GM21447 (cell line): Measurements from ENCODE around the gene ASCL2.

ENCODE experiments used
- ATAC-seq: cut with Tn5 transposase; IDR thresholded peaks from one replicate; pipeline ENCODE4 v1.9.1; 2021; ENCODE audit not compliant: unreplicated experiment

Gene ASCL2

GRCh38 chr11:2263071-2263565 lies 7.3 kb downstream of the ASCL2 start:
- ATAC-seq, result no peak

DNA sequence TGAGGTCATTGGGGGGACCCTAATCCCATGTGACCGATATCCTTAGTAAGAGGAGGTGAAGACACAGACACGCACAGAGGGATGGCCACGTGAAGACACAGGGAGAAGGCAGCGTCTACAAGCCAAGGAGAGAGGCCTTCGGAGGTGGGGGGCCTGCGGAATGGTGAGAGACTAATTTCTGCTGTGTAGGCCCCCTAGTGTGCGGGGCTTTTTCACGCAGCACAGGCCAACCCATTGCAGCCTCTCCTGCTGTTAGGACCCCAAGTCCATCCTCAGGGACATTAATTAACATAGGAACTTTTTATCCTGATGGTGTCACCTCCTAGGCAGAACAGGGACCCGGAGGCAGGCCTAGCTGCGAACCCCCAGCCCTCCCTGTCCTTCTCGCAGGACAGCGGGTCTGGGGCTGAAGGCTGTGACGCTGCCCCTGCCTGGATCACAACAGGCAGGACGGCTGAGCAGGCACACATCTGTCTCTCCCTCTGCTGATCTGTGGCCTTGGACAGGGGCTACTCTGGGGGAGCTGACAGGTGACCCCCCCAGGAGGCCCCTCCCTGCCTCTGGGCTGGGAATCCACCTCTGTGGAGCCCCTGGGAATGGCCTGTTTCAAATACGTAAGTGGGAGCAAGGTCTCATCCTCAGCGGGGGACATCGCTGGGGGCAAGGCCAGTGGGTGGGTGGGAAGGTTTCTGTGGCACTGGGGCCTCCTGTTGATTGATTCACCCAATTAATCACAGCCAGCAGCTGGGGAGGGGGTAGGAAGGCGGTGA lies 7.9 kb downstream of the ASCL2 start:
- ATAC-seq, result no peak

GRCh38 chr11:2261436-2262230 lies 8.8 kb downstream of the ASCL2 start:
- ATAC-seq, result no peak

DNA sequence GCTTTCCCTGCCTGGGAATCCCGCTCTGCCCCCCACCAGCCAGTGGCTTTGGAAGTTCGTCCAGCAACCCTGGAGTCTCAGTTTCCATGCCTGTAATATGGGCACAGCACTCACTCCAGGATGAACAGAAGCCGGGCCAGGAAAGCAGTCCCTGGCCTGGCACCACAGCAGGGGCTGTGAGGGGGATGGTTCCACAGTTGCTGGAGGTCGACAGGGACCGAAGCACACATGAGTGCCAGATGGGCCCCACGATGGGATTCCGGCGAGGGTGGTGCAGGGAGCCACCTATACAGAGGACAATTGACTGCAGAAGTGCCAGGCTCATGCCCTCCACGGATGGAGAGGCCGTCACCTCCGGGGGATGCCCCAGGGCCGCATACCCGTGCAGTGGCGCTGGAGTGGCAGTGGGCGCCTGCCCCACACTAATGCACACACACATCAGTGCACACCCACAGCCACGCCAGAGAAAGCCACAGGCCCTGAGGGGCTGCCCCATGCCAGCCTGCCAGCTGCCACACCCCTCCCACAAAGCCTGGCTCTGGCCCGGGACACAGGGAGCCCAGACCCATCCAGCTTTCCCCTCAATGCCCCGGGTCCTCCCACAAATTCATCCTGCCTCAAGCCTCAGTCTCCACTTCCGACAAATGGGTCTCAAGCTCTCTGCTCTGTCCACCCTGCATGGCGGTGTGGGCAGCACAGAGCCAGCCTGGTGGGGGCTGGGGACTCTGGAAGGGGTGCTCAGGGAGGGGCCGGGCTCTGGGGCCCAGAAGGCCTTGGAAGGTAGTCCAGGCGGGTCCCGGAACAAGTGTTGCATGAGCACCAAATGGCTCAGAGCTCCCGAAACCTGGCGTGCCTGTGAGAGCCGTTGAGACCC lies 9.7 kb downstream of the ASCL2 start:
- no peak for ATAC-seq

DNA sequence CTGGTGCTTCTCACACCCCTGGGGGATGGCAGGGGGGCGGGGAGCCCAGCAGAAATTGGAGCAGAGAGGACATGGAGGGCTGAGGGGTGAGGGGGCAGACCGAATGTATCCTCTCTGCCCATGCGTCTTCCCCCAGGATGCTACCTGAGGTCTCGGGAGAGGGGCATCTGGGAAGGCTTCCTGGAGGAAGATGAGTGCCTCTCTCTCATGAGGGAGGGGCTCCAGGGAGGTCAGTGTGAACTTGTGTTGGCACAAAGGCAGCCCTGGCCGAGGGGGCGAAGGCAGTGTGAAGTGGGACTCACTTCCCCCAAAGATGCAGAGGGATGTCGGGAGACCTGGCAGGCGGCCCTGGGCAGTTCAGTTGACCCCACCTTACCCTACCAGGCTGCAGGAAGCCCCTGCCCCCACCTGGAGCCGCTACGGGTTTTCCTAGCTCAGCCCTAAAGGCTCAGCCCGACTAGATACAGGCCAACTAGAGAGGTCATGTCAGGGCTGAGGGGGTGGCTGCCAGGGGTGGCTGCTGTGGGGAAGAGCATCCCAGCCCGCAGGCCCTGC lies 10.4 kb downstream of the ASCL2 start:
- ATAC-seq, result no peak

GRCh38 chr11:2259466-2259830 lies 10.9 kb downstream of the ASCL2 start:
- no peak for ATAC-seq

GRCh38 chr11:2258501-2259465 lies 11.6 kb downstream of the ASCL2 start:
- ATAC-seq, result no peak

DNA sequence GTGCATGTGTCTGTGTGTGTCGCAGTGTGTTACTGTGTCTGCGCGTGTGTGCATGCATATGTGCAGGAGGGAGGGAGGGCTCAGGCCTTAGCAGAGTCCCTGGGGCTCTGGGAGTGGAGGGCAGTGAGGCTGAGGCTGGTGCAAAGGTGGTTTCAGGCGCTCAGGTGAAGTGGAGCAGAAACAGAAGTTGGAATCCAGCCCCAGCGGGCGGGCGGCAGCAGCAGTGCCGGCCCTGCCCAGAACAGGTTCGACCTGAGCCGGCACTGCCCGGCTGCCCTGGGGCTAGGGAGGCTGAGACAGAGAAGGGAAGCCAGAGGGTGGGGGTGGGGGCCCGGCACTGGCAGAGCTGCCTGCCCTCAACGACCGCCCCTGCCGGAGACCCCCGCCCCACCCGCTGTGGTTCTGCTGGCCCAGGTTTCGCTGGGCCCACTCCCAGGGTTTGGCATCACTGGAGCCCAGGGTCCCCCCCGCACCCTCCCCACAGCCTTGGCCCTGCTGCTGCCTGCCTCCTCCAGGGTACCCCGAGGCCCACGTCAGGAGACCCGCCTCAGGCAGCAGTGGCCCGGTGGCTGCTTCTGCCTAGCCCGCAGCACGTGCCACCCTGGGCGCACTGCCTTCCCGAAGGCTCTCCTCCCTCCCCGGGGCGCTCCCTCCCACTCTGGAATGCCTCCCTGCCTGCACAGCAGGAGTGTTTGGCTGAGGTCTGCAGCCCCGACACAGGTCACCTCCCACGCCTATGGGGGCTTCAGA lies 13.3 kb downstream of the ASCL2 start:
- no peak for ATAC-seq

DNA sequence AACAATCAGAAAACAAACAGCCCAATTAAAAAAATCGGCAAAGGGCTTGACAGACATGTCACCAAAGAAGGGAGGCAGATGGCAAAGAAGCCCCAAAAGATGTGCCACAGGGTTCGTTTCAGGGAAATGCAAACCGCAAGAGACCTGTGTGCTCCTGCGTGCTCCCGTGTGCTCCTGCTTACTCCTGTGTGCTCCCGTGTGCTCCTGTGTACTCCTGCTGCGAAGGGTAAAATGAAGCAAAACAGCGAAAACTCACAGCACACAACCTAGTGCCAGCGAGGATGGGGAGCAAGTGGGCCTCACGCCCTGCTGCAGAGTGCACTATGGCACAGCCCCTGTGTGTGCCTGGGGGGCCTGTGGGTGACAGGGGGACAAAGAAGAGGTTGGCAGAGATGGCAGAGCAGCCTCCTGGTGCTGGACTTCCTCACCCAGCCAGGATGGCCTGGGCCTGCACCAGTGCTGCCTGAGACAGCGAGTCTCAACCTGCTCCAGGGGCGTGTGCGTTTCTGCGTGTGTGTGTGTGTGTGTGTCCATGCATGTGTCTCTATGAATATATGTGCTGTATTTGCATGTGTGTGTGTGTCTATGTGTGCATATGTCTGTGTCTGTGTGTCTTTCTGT lies 14.0 kb downstream of the ASCL2 start:
- no peak for ATAC-seq

GRCh38 chr11:2252018-2252417 lies 18.4 kb downstream of the ASCL2 start:
- ATAC-seq, result no peak

DNA sequence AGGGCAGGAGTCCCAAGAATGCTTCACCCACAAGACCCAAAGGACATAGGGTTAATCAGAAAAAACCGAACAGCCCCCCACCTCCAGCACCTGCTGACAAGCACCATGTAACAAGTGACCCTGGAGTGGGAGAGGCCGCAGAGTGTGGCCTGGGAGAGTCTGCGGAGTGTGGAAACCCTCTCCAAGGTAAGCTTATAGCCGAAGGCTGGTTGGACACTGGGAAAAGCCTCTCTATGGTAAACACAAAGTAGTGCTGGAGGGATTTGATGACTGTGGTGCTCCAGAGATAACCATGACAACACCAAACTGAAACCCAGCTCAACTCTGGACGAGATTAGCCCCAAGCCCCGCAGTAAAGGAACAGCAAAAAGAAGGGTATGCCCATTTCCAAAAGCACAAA lies 19.2 kb downstream of the ASCL2 start:
- ATAC-seq, result no peak

- no peak for ATAC-seq
Measured at GRCh38 chr11:2250485-2250884, 19.9 kb downstream of the ASCL2 start.

DNA sequence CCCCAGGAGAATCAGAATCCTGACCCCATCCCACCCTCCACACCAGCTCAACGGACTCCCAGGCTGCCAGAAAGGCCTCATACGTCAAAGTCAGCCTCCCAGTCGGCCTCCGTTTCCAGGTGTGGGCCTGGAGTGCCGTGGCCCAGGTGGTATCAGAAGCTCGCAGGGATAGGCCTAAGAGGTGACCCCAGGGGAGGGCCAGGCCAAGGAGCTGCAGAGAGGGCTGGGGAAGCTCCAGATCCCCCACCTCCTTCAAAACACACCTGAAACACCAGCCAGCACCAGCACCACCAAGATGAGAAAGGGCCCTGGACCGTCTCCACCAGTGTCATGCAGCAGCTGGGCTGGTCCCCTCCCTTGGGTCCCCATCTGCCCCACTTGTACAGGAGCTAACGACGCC lies 20.3 kb downstream of the ASCL2 start:
- no peak for ATAC-seq

DNA sequence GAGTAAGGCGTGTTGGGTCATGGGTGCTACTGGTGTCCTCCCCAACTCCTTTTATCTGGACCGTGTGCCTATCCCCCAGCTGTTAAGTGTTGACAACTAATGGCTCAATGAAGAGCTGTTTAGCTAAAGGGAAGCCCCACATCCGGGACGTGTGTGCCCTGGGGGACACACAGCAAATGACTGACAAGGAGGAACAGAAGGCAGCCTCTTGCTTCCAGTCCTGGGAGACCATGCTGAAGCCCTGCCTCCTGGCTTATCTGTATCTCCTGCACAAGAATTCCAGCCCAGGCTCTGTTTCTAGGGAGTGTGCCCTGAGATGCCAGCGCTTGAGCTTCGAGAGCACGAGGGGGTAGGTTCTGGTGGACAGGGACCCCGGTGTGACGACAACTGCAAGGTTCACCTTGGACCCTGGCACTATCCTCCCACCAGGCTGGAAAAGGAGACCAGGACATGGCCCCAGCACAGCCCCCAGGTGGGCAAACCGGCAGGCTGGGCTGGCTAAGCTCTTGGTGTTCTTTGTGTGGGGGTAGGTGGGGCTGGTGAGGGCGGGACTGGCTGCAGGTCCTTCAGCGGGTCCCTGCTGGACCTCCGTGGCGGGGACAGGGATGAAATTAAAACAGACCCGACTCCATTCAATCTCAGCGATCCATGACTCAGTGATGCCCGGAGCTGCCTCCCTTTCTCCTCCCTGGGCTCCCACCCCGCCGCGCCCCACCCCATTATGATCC lies 21.0 kb downstream of the ASCL2 start:
- ATAC-seq, result no peak

DNA sequence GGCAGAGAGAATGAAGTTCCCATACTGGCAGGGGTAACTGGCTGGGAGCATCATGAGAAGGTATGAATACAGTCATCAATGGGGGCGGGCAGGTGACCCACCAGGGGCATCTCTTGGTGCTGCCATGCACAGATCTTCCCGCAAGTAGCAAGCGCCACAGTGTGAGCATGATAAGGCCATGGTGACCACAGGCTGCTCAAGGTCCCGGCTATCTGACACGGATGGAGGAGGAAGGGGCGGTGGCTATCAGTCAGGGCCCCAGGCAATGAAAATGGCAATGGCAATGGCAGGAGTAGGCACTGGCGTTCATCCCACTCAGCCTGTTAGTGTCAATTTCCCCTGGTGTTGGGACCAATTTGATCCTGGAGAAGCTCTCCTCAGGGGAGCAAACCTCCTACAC lies 21.6 kb downstream of the ASCL2 start:
- no peak for ATAC-seq

DNA sequence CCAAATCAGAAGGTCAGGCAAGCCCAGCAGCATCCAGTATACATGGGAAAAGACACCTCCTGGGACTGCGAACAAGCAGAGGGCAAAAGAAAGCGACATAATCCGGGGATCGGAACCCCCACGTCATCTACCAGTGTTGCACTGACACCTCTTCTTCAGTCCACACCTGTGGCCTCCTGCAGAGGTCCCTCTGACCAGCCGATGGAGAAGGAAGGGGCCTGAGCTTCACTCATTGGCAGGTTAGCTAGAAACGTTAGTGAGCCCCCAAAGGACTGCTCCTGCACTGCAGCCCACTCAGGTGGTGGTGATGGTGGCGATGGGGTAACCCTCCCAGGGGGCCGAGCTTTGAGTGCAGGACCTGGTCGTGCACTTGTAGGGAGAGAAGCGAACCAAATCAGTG lies 22.1 kb downstream of the ASCL2 start:
- no peak for ATAC-seq

DNA sequence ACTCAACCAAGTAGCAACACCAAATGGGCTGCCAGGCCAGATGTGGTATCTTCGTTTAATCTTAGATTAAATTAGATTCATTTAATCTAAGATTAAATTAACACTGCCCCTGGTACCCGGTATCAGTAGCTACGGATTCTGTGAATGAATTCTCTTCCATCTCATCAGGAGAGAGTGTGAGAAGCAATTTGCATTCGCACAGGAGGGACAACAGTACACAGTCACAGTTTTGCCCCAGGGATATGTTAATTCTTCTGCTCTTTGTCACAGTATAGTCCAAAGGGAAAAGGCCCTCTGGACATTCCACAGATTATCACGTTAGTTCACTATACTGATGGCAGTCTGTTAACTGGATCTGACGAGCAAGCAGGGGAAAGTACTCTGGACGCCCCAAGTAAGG lies 22.9 kb downstream of the ASCL2 start:
- no peak for ATAC-seq

DNA sequence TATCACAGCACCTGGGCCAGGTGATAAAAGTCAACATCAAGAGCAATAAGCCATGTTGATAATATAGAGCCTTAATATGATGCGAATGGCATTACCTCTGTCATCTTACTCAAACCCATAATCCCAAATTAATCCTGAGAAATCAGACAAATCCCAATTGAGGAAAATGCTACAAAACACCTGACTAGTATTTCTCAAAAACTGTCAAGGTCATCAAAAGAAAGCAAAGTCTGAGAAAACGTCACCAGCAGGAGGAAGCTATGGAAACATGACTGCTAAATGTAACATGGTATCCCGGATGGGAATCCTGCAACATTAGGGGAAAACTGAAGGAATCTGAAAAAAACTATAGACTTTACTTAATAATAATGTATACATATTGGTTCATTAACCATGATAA lies 29.6 kb downstream of the ASCL2 start:
- ATAC-seq, result no peak
